PC-3 (cell line): ENCODE measurements around the gene CD320. TPM values are rescaled to one million over a fixed set of nuclear protein-coding genes. Genes with fewer than 3 reads are reported as not detected.

Source experiments
- ATAC-seq: fragments of 200-7000 bp; cut with Tn5 transposase; 2 replicates; pipeline ENCODE4 v1.9.1; 2020; ENCODE audit warnings: mild to moderate bottlenecking, moderate library complexity
- BruUV-seq: library from RNA; stranded (reverse); fragments of 400-500 nt; replicated peaks from 2 replicates; lab custom pipeline; 2021; lab: Mats Ljungman, UMichigan
- CTCF ChIA-PET: fragments of 300-600 bp; sonication (Branson Sonifier 250); formaldehyde crosslinking; loops from one replicate; lab custom pipeline; 2022; ENCODE audit warnings: antibody characterized with exemption; lab: Charles Lee
- POLR2A ChIA-PET: fragments of 300-600 bp; sonication (Branson Sonifier 250); formaldehyde crosslinking; loops from one replicate; lab custom pipeline; 2022; ENCODE audit warnings: antibody characterized with exemption; ENCODE audit not compliant: unreplicated experiment; lab: Charles Lee
- DNase-seq: peaks from one replicate; pipeline ENCODE4 v3.0.0-alpha.2; 2015
- H2AFZ ChIP-seq: fragments of 300-600 bp; sonication (generic); 2 replicates; pipeline ENCODE4 v1.6.0; 2016; ENCODE audit warnings: antibody characterized with exemption, low read length
- H3F3A ChIP-seq: fragments of 300-600 bp; sonication (generic); one replicate; pipeline ENCODE4 v1.6.0; 2017; ENCODE audit warnings: antibody characterized with exemption, low read length, control low read depth, mild to moderate bottlenecking; ENCODE audit not compliant: unreplicated experiment
- H3K27ac ChIP-seq: fragments of 300-600 bp; sonication (generic); 2 replicates; pipeline ENCODE4 v1.5.1; 2016; ENCODE audit warnings: mild to moderate bottlenecking, low read length
- H3K27me3 ChIP-seq: fragments of 300-600 bp; sonication (generic); 2 replicates; pipeline ENCODE4 v1.6.1; 2016; ENCODE audit warnings: low read length, mixed read lengths
- H3K36me3 ChIP-seq: fragments of 300-600 bp; sonication (generic); 2 replicates; pipeline ENCODE4 v1.6.1; 2016; ENCODE audit warnings: low read depth, mixed run types, low read length, mixed read lengths
- H3K4me1 ChIP-seq: fragments of 300-600 bp; sonication (generic); 2 replicates; pipeline ENCODE4 v1.5.1; 2016; ENCODE audit warnings: low read length; ENCODE audit not compliant: insufficient read depth
- H3K4me2 ChIP-seq: fragments of 300-600 bp; sonication (generic); 2 replicates; pipeline ENCODE4 v1.6.0; 2016; ENCODE audit warnings: low read length
- H3K4me3 ChIP-seq: fragments of 300-600 bp; sonication (generic); 2 replicates; pipeline ENCODE4 v1.5.1; 2016; ENCODE audit warnings: mild to moderate bottlenecking, low read length, mixed read lengths
- H3K79me2 ChIP-seq: fragments of 300-600 bp; sonication (generic); 2 replicates; pipeline ENCODE4 v1.6.1; 2017; ENCODE audit warnings: low read length, mixed read lengths
- H3K9ac ChIP-seq: fragments of 300-600 bp; sonication (generic); 2 replicates; pipeline ENCODE4 v1.6.0; 2016; ENCODE audit warnings: mild to moderate bottlenecking, low read length
- H3K9me2 ChIP-seq: fragments of 300-600 bp; sonication (generic); replicated peaks from 2 replicates; pipeline ENCODE4 v1.6.1; 2016; ENCODE audit warnings: mixed run types, low read length, mixed read lengths
- H3K9me3 ChIP-seq: fragments of 300-600 bp; sonication (generic); 2 replicates; pipeline ENCODE4 v1.6.1; 2016; ENCODE audit warnings: low read length, mixed read lengths
- H4K20me1 ChIP-seq: fragments of 300-600 bp; sonication (generic); 2 replicates; pipeline ENCODE4 v1.6.1; 2016; ENCODE audit warnings: low read length, mixed read lengths
- EZH2 ChIP-seq: fragments of 300-600 bp; sonication (generic); IDR thresholded peaks from one replicate; pipeline ENCODE4 v1.6.1; 2017; ENCODE audit warnings: antibody characterized with exemption, mild to moderate bottlenecking, low read length; ENCODE audit not compliant: unreplicated experiment
- EZH2phosphoT487 ChIP-seq: fragments of 300-600 bp; sonication (generic); IDR thresholded peaks from 2 replicates; pipeline ENCODE4 v1.6.1; 2018; ENCODE audit warnings: mild to moderate bottlenecking, antibody characterized with exemption, low read length, borderline replicate concordance
- intact Hi-C: fragments of 100-400 bp; cut with micrococcal nuclease; formaldehyde crosslinking; loops from 2 replicates; pipeline ENCODE4 v1.9.0; 2023
- total RNA-seq: library from RNA; depleted of rRNA; stranded (reverse); fragments of >200 nt; gene quantifications from 2 replicates; pipeline ENCODE4 v1.2.3, GENCODE V29; 2014
- TF ChIP-seq, protein P1 (sequence below): fragments of 300-600 bp; sonication (generic); conservative IDR thresholded peaks from 2 replicates; pipeline ENCODE4 v1.5.1; 2017; ENCODE audit warnings: antibody characterized with exemption, low read depth, mild to moderate bottlenecking, low read length

CD320 gene
- total RNA-seq, 1 experiment from 2014 or later = 221 TPM

DNA sequence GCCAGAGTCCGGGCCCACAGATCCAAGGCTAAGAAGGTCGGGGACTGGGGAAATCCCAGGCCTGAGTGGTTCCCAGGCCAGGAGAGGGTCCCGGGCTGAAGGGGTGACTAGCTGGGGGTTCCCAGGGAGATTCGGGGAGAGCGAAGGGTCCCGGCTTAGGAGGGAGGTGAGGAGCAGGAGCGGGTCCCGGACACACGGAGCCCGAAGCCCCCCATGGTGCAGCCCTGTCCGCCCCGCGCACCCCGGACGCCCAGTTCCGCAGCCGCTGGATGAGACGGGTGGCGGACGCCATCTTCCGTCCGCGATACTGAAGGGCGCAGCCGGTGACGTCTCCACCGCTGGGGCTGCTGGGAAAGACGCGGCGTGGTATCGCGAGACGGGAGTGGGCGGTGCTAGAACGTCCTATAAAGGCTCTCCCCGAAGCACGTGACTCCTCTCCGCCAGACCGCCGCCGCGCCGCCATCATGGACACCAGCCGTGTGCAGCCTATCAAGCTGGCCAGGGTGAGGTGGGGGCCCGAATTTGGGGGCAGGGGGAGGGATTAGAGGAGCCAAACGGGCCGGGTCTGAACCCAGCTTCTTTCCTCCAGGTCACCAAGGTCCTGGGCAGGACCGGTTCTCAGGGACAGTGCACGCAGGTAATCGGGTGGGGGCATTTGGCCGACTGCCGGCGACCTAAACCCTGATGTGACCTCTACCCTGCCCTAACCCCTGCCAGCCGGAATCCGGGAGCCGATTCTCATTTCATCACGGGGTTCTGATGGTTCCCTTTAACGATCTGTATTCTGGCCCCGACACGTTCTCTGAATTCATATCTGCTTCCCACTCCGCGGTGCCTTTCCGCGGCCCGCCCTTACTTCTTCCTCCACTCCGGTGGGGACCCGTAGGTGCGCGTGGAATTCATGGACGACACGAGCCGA is 13.2 kb upstream of the CD320 start, which contains the start of the genes NDUFA7 and RPS28:
Gene NDUFA7 (minus strand): TSS at position 309 of the 919 bp plus-strand sequence. CDS start 17 bp downstream, at position 292.
Gene RPS28 (plus strand): TSS at position 430 of the 919 bp plus-strand sequence. CDS start 35 bp downstream, at position 465.
- ATAC-seq (peak; percentile 84), DNase-seq (peak; percentile 99)
- H4K20me1 ChIP-seq = peaks cover 22% of the 10 kb centered on the region
- H3K9me3 ChIP-seq = no peaks in the 10 kb centered on the region
- BruUV-seq = TSS peak; percentile 87
- no peak for TF ChIP-seq EZH2phosphoT487
- TF ChIP-seq, protein P1, sequence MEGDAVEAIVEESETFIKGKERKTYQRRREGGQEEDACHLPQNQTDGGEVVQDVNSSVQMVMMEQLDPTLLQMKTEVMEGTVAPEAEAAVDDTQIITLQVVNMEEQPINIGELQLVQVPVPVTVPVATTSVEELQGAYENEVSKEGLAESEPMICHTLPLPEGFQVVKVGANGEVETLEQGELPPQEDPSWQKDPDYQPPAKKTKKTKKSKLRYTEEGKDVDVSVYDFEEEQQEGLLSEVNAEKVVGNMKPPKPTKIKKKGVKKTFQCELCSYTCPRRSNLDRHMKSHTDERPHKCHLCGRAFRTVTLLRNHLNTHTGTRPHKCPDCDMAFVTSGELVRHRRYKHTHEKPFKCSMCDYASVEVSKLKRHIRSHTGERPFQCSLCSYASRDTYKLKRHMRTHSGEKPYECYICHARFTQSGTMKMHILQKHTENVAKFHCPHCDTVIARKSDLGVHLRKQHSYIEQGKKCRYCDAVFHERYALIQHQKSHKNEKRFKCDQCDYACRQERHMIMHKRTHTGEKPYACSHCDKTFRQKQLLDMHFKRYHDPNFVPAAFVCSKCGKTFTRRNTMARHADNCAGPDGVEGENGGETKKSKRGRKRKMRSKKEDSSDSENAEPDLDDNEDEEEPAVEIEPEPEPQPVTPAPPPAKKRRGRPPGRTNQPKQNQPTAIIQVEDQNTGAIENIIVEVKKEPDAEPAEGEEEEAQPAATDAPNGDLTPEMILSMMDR = peak; percentile 38; the same call in 1 of the 2 replicates
- H3K9ac ChIP-seq = peak within 1 kb of the TSS; percentile 99
- ChIA-PET CTCF (no interaction called here), POLR2A (interaction anchor here (0.6 kb wide), 1 partner anchor 19 kb away, joined by 14 read pairs; no protein-coding TSS in a partner anchor)
- H3F3A ChIP-seq = no peaks in the 10 kb centered on the region
- peak within 1 kb of the TSS; percentile 99 for H3K4me3 ChIP-seq
- H3K79me2 ChIP-seq = peaks cover 43% of the 10 kb centered on the region
- no peaks in the 10 kb centered on the region for H3K9me2 ChIP-seq
- H3K4me2 ChIP-seq = peak within 1 kb of the TSS; percentile 96
- H3K27ac ChIP-seq = peak within 1 kb of the TSS; percentile 63
- peak within 1 kb of the TSS; percentile 79 for H2AFZ ChIP-seq
- H3K4me1 ChIP-seq = peaks cover 19% of the 10 kb centered on the region
- peaks cover 21% of the 10 kb centered on the region for H3K36me3 ChIP-seq
- intact Hi-C loops = no loop called here
- no peaks in the 10 kb centered on the region for H3K27me3 ChIP-seq

DNA sequence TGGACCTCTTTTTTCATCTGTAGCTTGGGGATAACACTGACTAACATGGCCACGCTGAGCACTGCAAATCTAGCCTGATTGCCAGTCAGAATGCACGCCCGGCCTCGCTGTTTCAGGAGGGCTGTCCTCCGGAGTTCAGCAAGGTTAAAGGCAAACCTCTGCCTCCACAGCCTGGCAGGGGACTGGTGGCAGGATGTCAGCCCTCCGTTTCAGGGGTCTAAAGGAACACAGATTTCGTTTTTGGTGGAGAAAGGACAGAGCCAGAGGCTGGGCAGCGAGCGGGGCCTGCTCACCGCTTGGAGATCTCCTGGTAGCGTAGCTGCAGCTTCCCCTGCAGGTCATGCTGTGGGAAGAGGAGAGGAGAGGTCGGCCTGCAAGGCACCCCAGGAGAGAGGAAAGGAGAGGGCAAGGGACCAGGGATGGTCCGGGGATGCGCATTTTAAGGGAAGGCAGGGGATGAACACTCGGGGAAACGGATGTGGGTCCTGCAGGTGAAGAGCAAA is 12.5 kb upstream of the CD320 start:
- Histone ChIP-seq H3K27ac (peak overlapping the region; percentile 63), H3K9me3 (no peaks in the 10 kb centered on the region), H3K79me2 (peaks cover 43% of the 10 kb centered on the region), H3F3A (no peaks in the 10 kb centered on the region), H3K27me3 (no peaks in the 10 kb centered on the region), H3K9ac (peak overlapping the region; percentile 99), H3K36me3 (peaks cover 21% of the 10 kb centered on the region), H4K20me1 (peaks cover 22% of the 10 kb centered on the region), H3K9me2 (no peaks in the 10 kb centered on the region), H3K4me1 (peaks cover 19% of the 10 kb centered on the region), H3K4me2 (peak overlapping the region; percentile 94), H3K4me3 (peak overlapping the region; percentile 99), H2AFZ (peak overlapping the region; percentile 79)
- peak; percentile 11 for ATAC-seq
- TF ChIP-seq EZH2phosphoT487 (no peak), EZH2 (no peak)
- TF ChIP-seq, protein P1 = no peak
- POLR2A ChIA-PET = interaction anchor here (0.5 kb wide), 1 partner anchor 348 kb away, joined by 3 read pairs; no protein-coding TSS in a partner anchor
- CTCF ChIA-PET = no interaction called here
- TSS peak; percentile 72 for BruUV-seq
- intact Hi-C loops = no loop called here
- no peak for DNase-seq
